H9 (cell line): ENCODE measurements around the gene CACNA1D. TPM values are rescaled to one million over a fixed set of nuclear protein-coding genes. Genes with fewer than 3 reads are reported as not detected.

Source experiments
- DNase-seq: peaks from one replicate; pipeline ENCODE4 v3.0.0-alpha.2; 2017
- H2AFZ ChIP-seq: one replicate; pipeline ENCODE4 v1.6.1; 2013; ENCODE audit warnings: mild to moderate bottlenecking, low read length, control low read depth, moderate library complexity
- H2AK5ac ChIP-seq: 2 replicates; pipeline ENCODE4 v1.6.1; 2013; ENCODE audit warnings: low read length, control low read depth, mixed read lengths; ENCODE audit not compliant: insufficient read length
- H2BK120ac ChIP-seq: one replicate; pipeline ENCODE4 v1.6.1; 2013; ENCODE audit warnings: low read depth, mild to moderate bottlenecking, low read length, control low read depth, inconsistent platforms; ENCODE audit not compliant: poor library complexity, severe bottlenecking
- H2BK12ac ChIP-seq: 2 replicates; pipeline ENCODE4 v1.6.1; 2013; ENCODE audit warnings: low read length, control low read depth, mixed read lengths, low read depth; ENCODE audit not compliant: insufficient read length
- H2BK15ac ChIP-seq: 2 replicates; pipeline ENCODE4 v1.6.1; 2013; ENCODE audit warnings: low read depth, low read length, control low read depth
- H2BK20ac ChIP-seq: one replicate; pipeline ENCODE4 v1.6.1; 2013; ENCODE audit warnings: low read depth, mild to moderate bottlenecking, low read length, control low read depth, inconsistent platforms; ENCODE audit not compliant: poor library complexity, severe bottlenecking
- H2BK5ac ChIP-seq: 2 replicates; pipeline ENCODE4 v1.6.1; 2013; ENCODE audit warnings: low read length, control low read depth, mixed read lengths; ENCODE audit not compliant: insufficient read length
- H3K14ac ChIP-seq: 2 replicates; pipeline ENCODE4 v1.6.1; 2013; ENCODE audit warnings: low read length, control low read depth; ENCODE audit not compliant: insufficient read depth
- H3K18ac ChIP-seq: 2 replicates; pipeline ENCODE4 v1.6.1; 2013; ENCODE audit warnings: low read depth, mild to moderate bottlenecking, mixed read lengths, low read length, control low read depth; ENCODE audit not compliant: insufficient read length
- H3K23ac ChIP-seq: 2 replicates; pipeline ENCODE4 v1.6.1; 2013; ENCODE audit warnings: low read length, control low read depth, mixed read lengths, low read depth; ENCODE audit not compliant: insufficient read length
- H3K23me2 ChIP-seq: 2 replicates; pipeline ENCODE4 v1.6.1; 2013; ENCODE audit warnings: low read depth, mild to moderate bottlenecking, mixed read lengths, low read length, control low read depth; ENCODE audit not compliant: insufficient read length, poor library complexity, severe bottlenecking
- H3K27ac ChIP-seq: 2 replicates; pipeline ENCODE4 v1.5.1; 2013; ENCODE audit warnings: low read length, control low read depth, mixed read lengths, low read depth; ENCODE audit not compliant: insufficient read length
- H3K27me3 ChIP-seq: 2 replicates; pipeline ENCODE4 v1.6.1; 2013; ENCODE audit warnings: low read length, control low read depth, inconsistent platforms; ENCODE audit not compliant: insufficient read depth
- H3K4ac ChIP-seq: 2 replicates; pipeline ENCODE4 v1.6.1; 2013; ENCODE audit warnings: low read depth, mild to moderate bottlenecking, control low read depth, inconsistent platforms, low read length, moderate library complexity
- H3K4me1 ChIP-seq: 2 replicates; pipeline ENCODE4 v1.6.1; 2013; ENCODE audit warnings: low read length, control low read depth, inconsistent platforms; ENCODE audit not compliant: insufficient read depth
- H3K4me2 ChIP-seq: 2 replicates; pipeline ENCODE4 v1.6.1; 2013; ENCODE audit warnings: low read length, control low read depth, mixed read lengths; ENCODE audit not compliant: insufficient read length, insufficient read depth
- H3K56ac ChIP-seq: 2 replicates; pipeline ENCODE4 v1.6.1; 2013; ENCODE audit warnings: low read depth, mild to moderate bottlenecking, mixed read lengths, low read length, control low read depth; ENCODE audit not compliant: insufficient read length
- H3K79me1 ChIP-seq: 2 replicates; pipeline ENCODE4 v1.6.1; 2013; ENCODE audit warnings: low read depth, mild to moderate bottlenecking, moderate library complexity, low read length, control low read depth, inconsistent platforms; ENCODE audit not compliant: insufficient read depth, poor library complexity, severe bottlenecking
- H3K79me2 ChIP-seq: 2 replicates; pipeline ENCODE4 v1.6.1; 2013; ENCODE audit warnings: low read length, control low read depth, inconsistent platforms; ENCODE audit not compliant: insufficient read depth
- H3K9ac ChIP-seq: 2 replicates; pipeline ENCODE4 v1.6.1; 2013; ENCODE audit warnings: low read length, control low read depth, mixed read lengths; ENCODE audit not compliant: insufficient read length; ENCODE audit errors: extremely low read depth
- H3K9me3 ChIP-seq: one replicate; pipeline ENCODE4 v1.6.1; 2013; ENCODE audit warnings: low read depth, low read length, inconsistent platforms; ENCODE audit not compliant: control insufficient read depth
- H3T11ph ChIP-seq: one replicate; pipeline ENCODE4 v1.6.1; 2013; ENCODE audit warnings: mild to moderate bottlenecking, low read length, control low read depth, inconsistent platforms
- H4K20me1 ChIP-seq: one replicate; pipeline ENCODE4 v1.6.1; 2013; ENCODE audit not compliant: control insufficient read depth, insufficient read length, insufficient read depth
- H4K5ac ChIP-seq: 2 replicates; pipeline ENCODE4 v1.6.1; 2013; ENCODE audit warnings: low read depth, mild to moderate bottlenecking, mixed read lengths, low read length, control low read depth; ENCODE audit not compliant: insufficient read length
- H4K8ac ChIP-seq: replicated peaks from 2 replicates; pipeline ENCODE4 v1.6.1; 2013; ENCODE audit warnings: low read length, control low read depth, mixed read lengths, low read depth; ENCODE audit not compliant: insufficient read length
- H4K91ac ChIP-seq: 2 replicates; pipeline ENCODE4 v1.6.1; 2013; ENCODE audit warnings: low read depth, mild to moderate bottlenecking, moderate library complexity, mixed read lengths, low read length, control low read depth; ENCODE audit not compliant: insufficient read length
- H3K27ac Mint-ChIP-seq, 3 experiments: 2 replicates in 2 of 3; 3 replicates in 1 of 3; pipeline ENCODE4 v1.8.0; 2020 to 2021; ENCODE audit warnings: mixed read lengths in 3 of 3, mild to moderate bottlenecking in 1 of 3, moderate library complexity in 1 of 3
- H3K27me3 Mint-ChIP-seq: 2 replicates; pipeline ENCODE4 v1.8.0; 2021; ENCODE audit warnings: low read depth, mild to moderate bottlenecking, moderate library complexity, mixed read lengths
- H3K36me3 Mint-ChIP-seq, 3 experiments: 2 replicates in 2 of 3; 3 replicates in 1 of 3; pipeline ENCODE4 v1.8.0; 2020 to 2021; ENCODE audit warnings: low read depth in 3 of 3, mixed read lengths in 3 of 3; ENCODE audit not compliant: insufficient read depth in 1 of 3
- H3K4me1 Mint-ChIP-seq, 2 experiments: 2 replicates each; pipeline ENCODE4 v1.8.0; 2020; ENCODE audit warnings: mixed read lengths in 2 of 2
- H3K4me3 Mint-ChIP-seq, 2 experiments: 2 replicates in 1 of 2; 3 replicates in 1 of 2; pipeline ENCODE4 v1.8.0; 2020 to 2021; ENCODE audit warnings: mild to moderate bottlenecking in 2 of 2, mixed read lengths in 2 of 2, moderate library complexity in 1 of 2
- H3K9me3 Mint-ChIP-seq, 2 experiments: 2 replicates in 1 of 2; 3 replicates in 1 of 2; pipeline ENCODE4 v1.8.0; 2020; ENCODE audit warnings: mild to moderate bottlenecking in 2 of 2, mixed read lengths in 2 of 2, moderate library complexity in 1 of 2
- CTCF ChIP-seq: fragments of 200-600 bp; sonication (generic); conservative IDR thresholded peaks from 3 replicates; pipeline ENCODE4 v1.8.0; 2021; ENCODE audit warnings: antibody characterized with exemption, mild to moderate bottlenecking
- WGBS: extraction: QIAGEN DNeasy Blood & Tissue Kit; methylation state at CpG from one replicate; pipeline ENCODE4 v1.1.7; 2013; ENCODE audit warnings: missing lambda C conversion rate, low lambda C conversion rate, mixed read lengths; ENCODE audit not compliant: insufficient read length; ENCODE audit errors: extremely low coverage; 5-methylcytosine and 5-hydroxymethylcytosine counted together
- total RNA-seq: library from RNA; stranded (reverse); gene quantifications from 2 replicates; pipeline ENCODE4 v1.2.1, GENCODE V29; 2021

Gene CACNA1D
- total RNA-seq, 1 experiment from 2014 or later: 3.5 TPM

GRCh38 chr3:53489386-53489785, 5.0 kb upstream of the CACNA1D start:
- no peak overlapping the region for H3T11ph ChIP-seq
- no peaks in the 10 kb centered on the region for H3K23me2 ChIP-seq
- H2BK20ac ChIP-seq: no peak overlapping the region
- DNase-seq: no peak
- H3K27me3 Mint-ChIP-seq: peaks cover 63% of the 10 kb centered on the region
- H3K56ac ChIP-seq: no peak overlapping the region
- H3K18ac ChIP-seq: no peak overlapping the region
- H2BK12ac ChIP-seq: no peak overlapping the region
- H3K27ac Mint-ChIP-seq: no peak overlapping the region
- no peak overlapping the region for H4K91ac ChIP-seq
- H2AK5ac ChIP-seq: no peak overlapping the region
- H3K4me1 Mint-ChIP-seq: peaks cover 4 to 14% of the 10 kb centered on the region in 2 experiments
- no peaks in the 10 kb centered on the region for H3K9me3 ChIP-seq
- no peak overlapping the region for H2AFZ ChIP-seq
- H2BK15ac ChIP-seq: no peak overlapping the region
- H3K79me2 ChIP-seq: no peaks in the 10 kb centered on the region
- H3K14ac ChIP-seq: no peak overlapping the region
- H3K23ac ChIP-seq: no peak overlapping the region
- no peak overlapping the region for H4K5ac ChIP-seq
- no peak overlapping the region for H2BK5ac ChIP-seq
- H3K9ac ChIP-seq: no peak overlapping the region
- H3K27ac ChIP-seq: no peak overlapping the region
- no peak overlapping the region for H3K4me2 ChIP-seq
- H3K9me3 Mint-ChIP-seq: no peaks in the 10 kb centered on the region
- no peak overlapping the region for H2BK120ac ChIP-seq
- H3K4ac ChIP-seq: no peak overlapping the region
- no peaks in the 10 kb centered on the region for H3K4me1 ChIP-seq
- H3K79me1 ChIP-seq: no peaks in the 10 kb centered on the region
- no peak overlapping the region for H4K8ac ChIP-seq
- TF ChIP-seq CTCF: no peak
- WGBS: no CpG with 5 or more reads among the region's 2 CpGs
- H3K36me3 Mint-ChIP-seq: no peaks in the 10 kb centered on the region
- H4K20me1 ChIP-seq: no peaks in the 10 kb centered on the region
- peaks cover 6% of the 10 kb centered on the region; the same call in 1 of the 2 replicates for H3K27me3 ChIP-seq
- no peak overlapping the region for H3K4me3 Mint-ChIP-seq
